Esophagus squamous epithelium (tissue), 5 donors: ENCODE results near the gene NME3. TPM values are rescaled to one million over a fixed set of nuclear protein-coding genes. Genes with fewer than 3 reads are reported as not detected.
A peak's percentile ranks its signal among the peaks of the same experiment; 100 is the strongest.

Source experiments
- DNase-seq: peaks from one replicate; lab custom pipeline; 2025; lab: John Stamatoyannopoulos, UW
- H3K27ac ChIP-seq, 4 donors: fragments of 200-600 bp; sonication (generic); one replicate each; pipeline ENCODE4 v1.5.1; 2016 to 2019; ENCODE audit warnings: mild to moderate bottlenecking in 1 of 4
- H3K27me3 ChIP-seq, 4 donors: fragments of 200-600 bp; sonication (generic); 1 replicate in 3 of 4; 2 replicates in 1 of 4; pipeline versions ENCODE4 v1.5.1 to v1.6.0; 2017 to 2021; ENCODE audit warnings: antibody characterized with exemption in 1 of 4
- H3K36me3 ChIP-seq, 3 donors: fragments of 200-600 bp; sonication (generic); one replicate each; pipeline ENCODE4 v1.5.1; 2016 to 2019
- H3K4me1 ChIP-seq, 3 donors: fragments of 200-600 bp; sonication (generic); one replicate each; pipeline ENCODE4 v1.5.1; 2017 to 2019
- H3K4me3 ChIP-seq, 4 donors: fragments of 200-600 bp; sonication (generic); 1 replicate in 3 of 4; 2 replicates in 1 of 4; pipeline ENCODE4 v1.5.1; 2016 to 2019; ENCODE audit warnings: mild to moderate bottlenecking in 2 of 4, moderate library complexity in 1 of 4
- H3K9me3 ChIP-seq, 3 donors: fragments of 200-600 bp; sonication (generic); one replicate each; pipeline ENCODE4 v1.5.1; 2016 to 2019
- CTCF ChIP-seq, 6 experiments: fragments of 450-650 bp in 4 of 6; fragments of 200-600 bp in 2 of 6; sonication (generic) in 2 of 6; IDR thresholded peaks; one replicate each; pipeline ENCODE4 v1.5.1; 2016 to 2019; ENCODE audit warnings: antibody characterized with exemption in 6 of 6, mild to moderate bottlenecking in 4 of 6, moderate library complexity in 4 of 6
- POLR2A ChIP-seq, 4 donors: fragments of 450-650 bp; IDR thresholded peaks; one replicate each; pipeline ENCODE4 v1.6.1; 2017; ENCODE audit warnings: antibody characterized with exemption in 4 of 4, mild to moderate bottlenecking in 4 of 4, moderate library complexity in 3 of 4
- whole genome bisulfite sequencing, 2 donors: methylation state at CpG; one replicate each; pipeline ENCODE4 v1.1.5; 2018; 5-methylcytosine and 5-hydroxymethylcytosine counted together
- intact Hi-C: fragments of 100-400 bp; cut with DNase I; formaldehyde crosslinking; loops from one replicate; pipeline ENCODE4 v1.15.0; 2022
- total RNA-seq, 4 donors: library from RNA; depleted of rRNA; stranded (reverse); fragments of >200 nt; gene quantifications; one replicate each; pipeline ENCODE4 v1.1.0, GENCODE V29; 2016
- donor health status: DM: yes; HTN: yes; CAD: no.

NME3 gene
- total RNA-seq, 4 donors from 2014 or later: 30.2 to 57.1 (median 53.6) TPM

GRCh38 chr16:1759511-1759910 lies 11.8 kb downstream of the NME3 start:
- intact Hi-C loops: no loop called here
- no peak for TF ChIP-seq POLR2A (IDR thresholded peaks at IDR 0.05)
- no peak for TF ChIP-seq CTCF (IDR thresholded peaks at IDR 0.05)
- 94% methylated on average over 3 of the region's 21 CpGs; no CpG with 5 or more reads in 1 of the 2 donors for WGBS, 2 donors
- H3K4me3 ChIP-seq: no peak overlapping the region
- no peak for DNase-seq
- H3K9me3 ChIP-seq: no peaks in the 10 kb centered on the region
- no peak overlapping the region for H3K27ac ChIP-seq
- H3K27me3 ChIP-seq: no peaks in the 10 kb centered on the region
- peaks cover 4 to 35% (median 8%) of the 10 kb centered on the region in 3 donors for H3K4me1 ChIP-seq
- H3K36me3 ChIP-seq: peaks cover 16 to 94% (median 33%) of the 10 kb centered on the region in 3 donors

- intact Hi-C loops: no loop called here
- WGBS, 2 donors: 81 to 98% methylated on average over 9 to 11 of the region's 18 CpGs
- Histone ChIP-seq H3K27ac (no peak overlapping the region), H3K27me3 (no peaks in the 10 kb centered on the region), H3K4me3 (no peak overlapping the region), H3K9me3 (no peaks in the 10 kb centered on the region), H3K4me1 (peaks cover 4 to 35% (median 5%) of the 10 kb centered on the region in 3 donors), H3K36me3 (peaks cover 16 to 93% (median 27%) of the 10 kb centered on the region in 3 donors)
- no peak for DNase-seq
- TF ChIP-seq CTCF (IDR thresholded peaks at IDR 0.05): no peak
Observed at GRCh38 chr16:1758923-1759322, 12.4 kb downstream of the NME3 start.

GRCh38 chr16:1757714-1758461 lies 13.5 kb downstream of the NME3 start:
- no peak overlapping the region for H3K27ac ChIP-seq
- H3K36me3 ChIP-seq: peaks cover 16 to 93% (median 19%) of the 10 kb centered on the region in 3 donors
- no peak for DNase-seq

GRCh38 chr16:1754204-1754603 lies 17.1 kb downstream of the NME3 start:
- H3K27ac ChIP-seq: peak overlapping the region; percentile 44 to 75 (median 66)
- no peaks in the 10 kb centered on the region for H3K9me3 ChIP-seq
- peaks cover 0 to 93% (median 10%) of the 10 kb centered on the region in 3 donors for H3K36me3 ChIP-seq
- no peaks in the 10 kb centered on the region for H3K27me3 ChIP-seq
- 76 to 89% methylated on average over 6 to 12 of the region's 12 CpGs for WGBS, 2 donors
- intact Hi-C loops: no loop called here
- no peak for TF ChIP-seq POLR2A (IDR thresholded peaks at IDR 0.05)
- no peak for TF ChIP-seq CTCF (IDR thresholded peaks at IDR 0.05)
- H3K4me1 ChIP-seq: peaks cover 0 to 26% (median 4%) of the 10 kb centered on the region in 3 donors
- H3K4me3 ChIP-seq: no peak overlapping the region
- DNase-seq: no peak

More at GRCh38 chr16:1757714-1758461, 13.5 kb downstream of the NME3 start:
- TF ChIP-seq CTCF (IDR thresholded peaks at IDR 0.05) (no peak), POLR2A (IDR thresholded peaks at IDR 0.05) (no peak)
- intact Hi-C loops: no loop called here
- 92 to 94% methylated on average over 13 to 14 of the region's 37 CpGs for WGBS, 2 donors
- Histone ChIP-seq H3K9me3 (no peaks in the 10 kb centered on the region), H3K4me3 (no peak overlapping the region), H3K27me3 (no peaks in the 10 kb centered on the region), H3K4me1 (peaks cover 0 to 26% (median 4%) of the 10 kb centered on the region in 3 donors)

- H3K4me3 ChIP-seq: no peak overlapping the region
- no peak overlapping the region for H3K27ac ChIP-seq
- intact Hi-C loops: no loop called here
- DNase-seq: no peak
- H3K4me1 ChIP-seq: peaks cover 0 to 26% (median 4%) of the 10 kb centered on the region in 3 donors
- 95 to 97% methylated on average over 12 to 14 of the region's 14 CpGs for WGBS, 2 donors
- no peaks in the 10 kb centered on the region for H3K27me3 ChIP-seq
- peaks cover 10 to 93% (median 19%) of the 10 kb centered on the region in 3 donors for H3K36me3 ChIP-seq
- no peaks in the 10 kb centered on the region for H3K9me3 ChIP-seq
- TF ChIP-seq CTCF (IDR thresholded peaks at IDR 0.05): no peak
- no peak for TF ChIP-seq POLR2A (IDR thresholded peaks at IDR 0.05)
Observed at GRCh38 chr16:1752853-1753252, 18.5 kb downstream of the NME3 start.
